ENCODE results near the gene FAM227B.

The FAM227B gene

GRCh38 chr15:49423901-49424550 is 196.6 kb downstream of the FAM227B start:
- TF ChIP-seq CTCF (IDR thresholded peaks at IDR 0.05; ENCODE audit: low read depth, low read length), result no peak

GRCh38 chr15:49423021-49423420 is 197.6 kb downstream of the FAM227B start, which contains the start of gene FGF7:
Gene FGF7 (plus strand): TSS chr15:49423242. CDS start chr15:49424298, 1,056 bp downstream.
- DNase-seq (ENCODE audit: extremely low read depth, low read depth), result peak; percentile 85
- TF ChIP-seq CTCF (IDR thresholded peaks at IDR 0.05; ENCODE audit: low read depth, low read length), result peak; percentile 36

More at GRCh38 chr15:49423901-49424550, 196.6 kb downstream of the FAM227B start:
- no peak for DNase-seq (ENCODE audit: extremely low read depth, low read depth)

- DNase-seq (ENCODE audit: extremely low read depth, low read depth), result peak; percentile 56
- TF ChIP-seq CTCF (IDR thresholded peaks at IDR 0.05; ENCODE audit: low read depth, low read length), result peak; percentile 73
Observed at GRCh38 chr15:49421991-49422390, 198.6 kb downstream of the FAM227B start.

GRCh38 chr15:49418811-49419210 is 201.8 kb downstream of the FAM227B start:
- no peak for DNase-seq (ENCODE audit: extremely low read depth, low read depth)
- no peak for TF ChIP-seq CTCF (IDR thresholded peaks at IDR 0.05; ENCODE audit: low read depth, low read length)

- no peak for TF ChIP-seq CTCF (IDR thresholded peaks at IDR 0.05; ENCODE audit: low read depth, low read length)
- peak; percentile 48 for DNase-seq (ENCODE audit: extremely low read depth, low read depth)
Observed at GRCh38 chr15:49415638-49416037, 205.0 kb downstream of the FAM227B start.

GRCh38 chr15:49415149-49415548 is 205.5 kb downstream of the FAM227B start:
- TF ChIP-seq CTCF (IDR thresholded peaks at IDR 0.05; ENCODE audit: low read depth, low read length), result no peak
- no peak for DNase-seq (ENCODE audit: extremely low read depth, low read depth)

GRCh38 chr15:49412797-49413196 is 207.8 kb downstream of the FAM227B start:
- no peak for TF ChIP-seq CTCF (IDR thresholded peaks at IDR 0.05; ENCODE audit: low read depth, low read length)

More at GRCh38 chr15:49412797-49413196, 207.8 kb downstream of the FAM227B start:
- DNase-seq (ENCODE audit: extremely low read depth, low read depth), result no peak

Data from AG09319 (cell line).